Panc1 (cell line): ENCODE data around the gene CASTOR1. TPM values are rescaled to one million over a fixed set of nuclear protein-coding genes. Genes with fewer than 3 reads are reported as not detected.
A peak's percentile ranks its signal among the peaks of the same experiment; 100 is the strongest.

Source experiments
- ATAC-seq: fragments of 200-7000 bp; cut with Tn5 transposase; 2 replicates; pipeline ENCODE4 v1.9.1; 2020; ENCODE audit warnings: mild to moderate bottlenecking, moderate library complexity
- BruUV-seq: library from RNA; stranded (reverse); fragments of 400-500 nt; replicated peaks from 2 replicates; lab custom pipeline; 2021; lab: Mats Ljungman, UMichigan
- CTCF ChIA-PET: fragments of 300-600 bp; sonication (Branson Sonifier 250); formaldehyde crosslinking; loops from one replicate; lab custom pipeline; 2022; ENCODE audit warnings: antibody characterized with exemption; lab: Charles Lee
- POLR2A ChIA-PET: fragments of 300-600 bp; sonication (Branson Sonifier 250); formaldehyde crosslinking; loops from one replicate; lab custom pipeline; 2022; ENCODE audit warnings: antibody characterized with exemption; lab: Charles Lee
- DNase-seq: peaks from one replicate; pipeline ENCODE4 v3.0.0-alpha.2; 2010; ENCODE audit warnings: low read depth, low spot score
- H3K27ac ChIP-seq: 2 replicates; pipeline ENCODE4 v1.5.1; 2011; ENCODE audit warnings: mild to moderate bottlenecking, low read length, inconsistent platforms
- H3K27me3 ChIP-seq: fragments of 200-500 bp; sonication (Bioruptor generic); 2 replicates; pipeline ENCODE4 v1.6.0; 2014; ENCODE audit warnings: low read length, inconsistent platforms; ENCODE audit not compliant: control insufficient read depth, insufficient read depth
- H3K36me3 ChIP-seq: fragments of 200-500 bp; sonication (Bioruptor generic); 2 replicates; pipeline ENCODE4 v1.5.1; 2014; ENCODE audit warnings: inconsistent platforms, mild to moderate bottlenecking, low read length, moderate library complexity; ENCODE audit not compliant: control insufficient read depth, insufficient read depth
- H3K4me1 ChIP-seq: 2 replicates; pipeline ENCODE4 v1.5.1; 2011; ENCODE audit warnings: inconsistent platforms, mild to moderate bottlenecking, low read length, moderate library complexity; ENCODE audit not compliant: control insufficient read depth, insufficient read depth
- H3K4me3 ChIP-seq, 2 experiments: 2 replicates each; pipeline ENCODE4 v1.5.1; 2011 to 2012; ENCODE audit warnings: low read depth in 2 of 2, low read length in 2 of 2, mild to moderate bottlenecking in 2 of 2, inconsistent platforms in 1 of 2, moderate library complexity in 1 of 2
- H3K9me3 ChIP-seq: fragments of 200-500 bp; sonication (Bioruptor generic); 2 replicates; pipeline ENCODE4 v1.5.1; 2014; ENCODE audit warnings: low read depth, mild to moderate bottlenecking, inconsistent platforms, low read length, moderate library complexity; ENCODE audit not compliant: control insufficient read depth, insufficient read depth
- POLR2AphosphoS5 ChIP-seq: IDR thresholded peaks from 2 replicates; pipeline ENCODE4 v1.6.1; 2012; ENCODE audit warnings: mild to moderate bottlenecking, low read depth, low read length, moderate library complexity
- SIN3A ChIP-seq: IDR thresholded peaks from 2 replicates; pipeline ENCODE4 v1.6.1; 2012; ENCODE audit warnings: low read depth, mild to moderate bottlenecking, low read length, moderate library complexity, borderline replicate concordance; ENCODE audit not compliant: insufficient read depth
- TCF7L2 ChIP-seq: IDR thresholded peaks from 2 replicates; pipeline ENCODE4 v1.6.1; 2011; ENCODE audit warnings: mild to moderate bottlenecking, low read depth, low read length, inconsistent platforms
- in situ Hi-C: cut with HindIII; loops from 2 replicates; pipeline ENCODE4 v1.10.0; 2016; ENCODE audit warnings: low sequenced_read_pairs, low pct_unique_long_range_greater_than_20kb
- intact Hi-C: fragments of 100-400 bp; cut with micrococcal nuclease; formaldehyde crosslinking; loops from one replicate; pipeline ENCODE4 v1.10.0; 2022; ENCODE audit not compliant: unreplicated experiment
- total RNA-seq: library from RNA; stranded (reverse); gene quantifications from one replicate; pipeline ENCODE4 v1.2.1, GENCODE V29; 2021; ENCODE audit not compliant: unreplicated experiment
- TF ChIP-seq, protein P1 (sequence below), 2 experiments: IDR thresholded peaks; 2 replicates each; pipeline ENCODE4 v1.6.1; 2011 to 2012; ENCODE audit warnings: low read depth in 2 of 2, control low read depth in 1 of 2, low read length in 1 of 2, mild to moderate bottlenecking in 1 of 2, moderate library complexity in 1 of 2; ENCODE audit not compliant: insufficient read depth in 1 of 2
- TF ChIP-seq, protein P2 (sequence below): fragments of 450-650 bp; IDR thresholded peaks from 2 replicates; pipeline ENCODE4 v1.5.1; 2017; ENCODE audit warnings: mild to moderate bottlenecking

The CASTOR1 gene
- total RNA-seq, 1 experiment from 2014 or later, result 6.7 TPM

DNA sequence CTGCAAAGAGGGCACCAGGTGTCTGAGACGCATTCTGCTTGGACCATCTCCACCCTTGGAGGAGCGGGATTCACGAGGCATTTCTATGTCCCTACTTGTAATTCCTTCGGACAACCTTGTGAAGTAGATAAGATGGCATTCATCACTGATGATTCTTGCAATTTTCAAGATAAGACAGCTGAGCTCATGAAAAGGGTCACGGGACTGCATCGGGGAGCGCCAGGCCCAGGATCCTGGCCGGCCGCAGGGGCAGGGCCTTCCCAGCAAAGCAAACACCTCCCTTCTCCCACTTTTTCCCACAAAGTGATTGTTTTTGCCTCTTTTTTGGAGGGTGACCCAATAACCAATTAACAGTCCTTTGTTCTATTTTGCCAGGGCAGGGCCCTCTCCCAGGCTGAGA, 51.2 kb downstream of the CASTOR1 start:
- POLR2A ChIA-PET, result no interaction called here
- ATAC-seq (no peak), DNase-seq (no peak)
- CTCF ChIA-PET, result no interaction called here
- TF ChIP-seq, protein P1, sequence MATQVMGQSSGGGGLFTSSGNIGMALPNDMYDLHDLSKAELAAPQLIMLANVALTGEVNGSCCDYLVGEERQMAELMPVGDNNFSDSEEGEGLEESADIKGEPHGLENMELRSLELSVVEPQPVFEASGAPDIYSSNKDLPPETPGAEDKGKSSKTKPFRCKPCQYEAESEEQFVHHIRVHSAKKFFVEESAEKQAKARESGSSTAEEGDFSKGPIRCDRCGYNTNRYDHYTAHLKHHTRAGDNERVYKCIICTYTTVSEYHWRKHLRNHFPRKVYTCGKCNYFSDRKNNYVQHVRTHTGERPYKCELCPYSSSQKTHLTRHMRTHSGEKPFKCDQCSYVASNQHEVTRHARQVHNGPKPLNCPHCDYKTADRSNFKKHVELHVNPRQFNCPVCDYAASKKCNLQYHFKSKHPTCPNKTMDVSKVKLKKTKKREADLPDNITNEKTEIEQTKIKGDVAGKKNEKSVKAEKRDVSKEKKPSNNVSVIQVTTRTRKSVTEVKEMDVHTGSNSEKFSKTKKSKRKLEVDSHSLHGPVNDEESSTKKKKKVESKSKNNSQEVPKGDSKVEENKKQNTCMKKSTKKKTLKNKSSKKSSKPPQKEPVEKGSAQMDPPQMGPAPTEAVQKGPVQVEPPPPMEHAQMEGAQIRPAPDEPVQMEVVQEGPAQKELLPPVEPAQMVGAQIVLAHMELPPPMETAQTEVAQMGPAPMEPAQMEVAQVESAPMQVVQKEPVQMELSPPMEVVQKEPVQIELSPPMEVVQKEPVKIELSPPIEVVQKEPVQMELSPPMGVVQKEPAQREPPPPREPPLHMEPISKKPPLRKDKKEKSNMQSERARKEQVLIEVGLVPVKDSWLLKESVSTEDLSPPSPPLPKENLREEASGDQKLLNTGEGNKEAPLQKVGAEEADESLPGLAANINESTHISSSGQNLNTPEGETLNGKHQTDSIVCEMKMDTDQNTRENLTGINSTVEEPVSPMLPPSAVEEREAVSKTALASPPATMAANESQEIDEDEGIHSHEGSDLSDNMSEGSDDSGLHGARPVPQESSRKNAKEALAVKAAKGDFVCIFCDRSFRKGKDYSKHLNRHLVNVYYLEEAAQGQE (IDR thresholded peaks at IDR 0.05; ENCODE audit: insufficient read depth in 1 of 2, low read depth in 2 of 2, low read length in 1 of 2), result no peak
- no peak for TF ChIP-seq POLR2AphosphoS5
- TF ChIP-seq, protein P2, sequence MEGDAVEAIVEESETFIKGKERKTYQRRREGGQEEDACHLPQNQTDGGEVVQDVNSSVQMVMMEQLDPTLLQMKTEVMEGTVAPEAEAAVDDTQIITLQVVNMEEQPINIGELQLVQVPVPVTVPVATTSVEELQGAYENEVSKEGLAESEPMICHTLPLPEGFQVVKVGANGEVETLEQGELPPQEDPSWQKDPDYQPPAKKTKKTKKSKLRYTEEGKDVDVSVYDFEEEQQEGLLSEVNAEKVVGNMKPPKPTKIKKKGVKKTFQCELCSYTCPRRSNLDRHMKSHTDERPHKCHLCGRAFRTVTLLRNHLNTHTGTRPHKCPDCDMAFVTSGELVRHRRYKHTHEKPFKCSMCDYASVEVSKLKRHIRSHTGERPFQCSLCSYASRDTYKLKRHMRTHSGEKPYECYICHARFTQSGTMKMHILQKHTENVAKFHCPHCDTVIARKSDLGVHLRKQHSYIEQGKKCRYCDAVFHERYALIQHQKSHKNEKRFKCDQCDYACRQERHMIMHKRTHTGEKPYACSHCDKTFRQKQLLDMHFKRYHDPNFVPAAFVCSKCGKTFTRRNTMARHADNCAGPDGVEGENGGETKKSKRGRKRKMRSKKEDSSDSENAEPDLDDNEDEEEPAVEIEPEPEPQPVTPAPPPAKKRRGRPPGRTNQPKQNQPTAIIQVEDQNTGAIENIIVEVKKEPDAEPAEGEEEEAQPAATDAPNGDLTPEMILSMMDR, result no peak
- no peak for TF ChIP-seq SIN3A
- no peak for TF ChIP-seq TCF7L2
- Histone ChIP-seq H3K9me3 (no peaks in the 10 kb centered on the region), H3K4me3 (no peak overlapping the region), H3K27ac (peak overlapping the region; percentile 95), H3K27me3 (no peaks in the 10 kb centered on the region), H3K4me1 (peaks cover 89% of the 10 kb centered on the region), H3K36me3 (no peaks in the 10 kb centered on the region)
- intact Hi-C loops (no loop called here), in situ Hi-C loops (no loop called here)
- BruUV-seq, result no TSS peak

DNA sequence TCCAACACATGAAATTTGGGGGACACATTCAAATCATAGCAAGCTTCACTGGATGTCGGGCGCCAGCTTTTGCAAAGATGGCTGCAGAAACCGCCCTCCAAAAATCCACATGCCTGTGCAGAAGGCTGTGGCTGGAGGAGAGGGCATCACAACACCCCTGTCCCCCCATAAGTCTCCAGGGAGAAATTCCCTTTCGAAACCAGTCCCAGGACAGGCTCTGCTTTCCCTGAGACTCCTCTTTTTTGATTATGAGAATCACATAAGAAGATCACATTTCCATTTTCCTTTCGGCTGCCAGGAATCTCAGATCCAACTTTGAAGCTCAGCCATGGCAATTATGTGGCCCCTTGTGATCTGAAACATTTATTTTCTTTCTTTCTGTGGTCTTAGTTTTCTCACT, 52.4 kb downstream of the CASTOR1 start:
- no peak for TF ChIP-seq SIN3A
- TF ChIP-seq, protein P1 (IDR thresholded peaks at IDR 0.05; ENCODE audit: insufficient read depth in 1 of 2, low read depth in 2 of 2, low read length in 1 of 2), result no peak
- TF ChIP-seq TCF7L2, result no peak
- TF ChIP-seq, protein P2, result no peak
- no peak for TF ChIP-seq POLR2AphosphoS5
- in situ Hi-C loops (no loop called here), intact Hi-C loops (no loop called here)
- Histone ChIP-seq H3K27ac (peak overlapping the region; percentile 95), H3K36me3 (no peaks in the 10 kb centered on the region), H3K4me3 (no peak overlapping the region), H3K9me3 (no peaks in the 10 kb centered on the region), H3K27me3 (no peaks in the 10 kb centered on the region), H3K4me1 (peaks cover 81% of the 10 kb centered on the region)
- no peak for DNase-seq
- BruUV-seq, result no TSS peak
- ATAC-seq, result no peak
- POLR2A ChIA-PET, result no interaction called here
- CTCF ChIA-PET, result no interaction called here
